DMS153 treated with DMSO at 0.1 percent for 48 hours (cell line): ENCODE measurements around the gene PRKACG.
"Not testable (repeated sequence)": the region's sequence is repeated elsewhere in the genome, so short reads cannot be mapped to it uniquely, and the experiment has no call there.

Source experiments
- DNase-seq: peaks from one replicate; lab custom pipeline; 2025; ENCODE audit not compliant: unreplicated experiment; lab: John Stamatoyannopoulos, UW

Gene PRKACG

GRCh38 chr9:69014013-69014412, at the start of gene PRKACG:
Gene PRKACG, minus strand, starts transcription at chr9:69014113. Its CDS starts 21 bp downstream, at chr9:69014092.
- DNase-seq: no peak

- DNase-seq: no peak
Measured at GRCh38 chr9:69062195-69062594, 48.3 kb upstream of the PRKACG start.

GRCh38 chr9:69060766-69061165, 46.9 kb upstream of the PRKACG start:
- no peak for DNase-seq

GRCh38 chr9:69058101-69058500, 44.2 kb upstream of the PRKACG start:
- DNase-seq: no peak

GRCh38 chr9:69056191-69056815, 42.4 kb upstream of the PRKACG start:
- no peak for DNase-seq

GRCh38 chr9:69054989-69055388, 41.1 kb upstream of the PRKACG start:
- DNase-seq: no peak

GRCh38 chr9:69050936-69051335, 37.0 kb upstream of the PRKACG start:
- DNase-seq: not testable (repeated sequence)

GRCh38 chr9:69049094-69049493, 35.2 kb upstream of the PRKACG start:
- no peak for DNase-seq

GRCh38 chr9:69047371-69047770, 33.5 kb upstream of the PRKACG start:
- no peak for DNase-seq

GRCh38 chr9:69046723-69047122, 32.8 kb upstream of the PRKACG start:
- no peak for DNase-seq

- DNase-seq: no peak
Measured at GRCh38 chr9:69045821-69046220, 31.9 kb upstream of the PRKACG start.

GRCh38 chr9:69044240-69045219, 30.6 kb upstream of the PRKACG start:
- peak; percentile 15 for DNase-seq

GRCh38 chr9:69040646-69041045, 26.7 kb upstream of the PRKACG start:
- DNase-seq: no peak

GRCh38 chr9:69036799-69037198, 22.9 kb upstream of the PRKACG start:
- DNase-seq: no peak

- no peak for DNase-seq
Measured at GRCh38 chr9:69036309-69036708, 22.4 kb upstream of the PRKACG start.

- peak; percentile 75 for DNase-seq
Measured at GRCh38 chr9:69035438-69036308, 21.8 kb upstream of the PRKACG start, which contains the start of gene FXN. Gene FXN, plus strand, starts transcription at chr9:69035752. Its CDS starts 31 bp downstream, at chr9:69035783.

GRCh38 chr9:69034071-69034470, 20.2 kb upstream of the PRKACG start:
- no peak for DNase-seq

GRCh38 chr9:69030851-69031645, 17.1 kb upstream of the PRKACG start:
- DNase-seq: no peak

GRCh38 chr9:69029535-69029934, 15.6 kb upstream of the PRKACG start:
- no peak for DNase-seq

- DNase-seq: no peak
Measured at GRCh38 chr9:69028754-69029153, 14.8 kb upstream of the PRKACG start.
